SK-MEL-5 (cell line): ENCODE measurements around the gene IGFBP2. TPM values are rescaled to one million over a fixed set of nuclear protein-coding genes. Genes with fewer than 3 reads are reported as not detected.

Experiments used
- DNase-seq: peaks from one replicate; pipeline ENCODE4 v3.0.0-alpha.2; 2016; ENCODE audit warnings: low read depth, low spot score
- in situ Hi-C: cut with HindIII; loops from 2 replicates; pipeline ENCODE4 v1.10.0; 2016; ENCODE audit warnings: low sequenced_read_pairs, high pct_unique_total_duplicates, low pct_unique_long_range_greater_than_20kb
- total RNA-seq: library from RNA; depleted of rRNA; stranded (reverse); fragments of >200 nt; shearing (Covaris generic); gene quantifications from 2 replicates; pipeline ENCODE4 v1.2.3, GENCODE V29; 2014

IGFBP2 gene
- total RNA-seq, 1 experiment from 2014 or later: 479 TPM

- in situ Hi-C loops: no loop called here
- DNase-seq: peak; percentile 51
Measured at GRCh38 chr2:216687646-216688045, 54.4 kb downstream of the IGFBP2 start.

DNA sequence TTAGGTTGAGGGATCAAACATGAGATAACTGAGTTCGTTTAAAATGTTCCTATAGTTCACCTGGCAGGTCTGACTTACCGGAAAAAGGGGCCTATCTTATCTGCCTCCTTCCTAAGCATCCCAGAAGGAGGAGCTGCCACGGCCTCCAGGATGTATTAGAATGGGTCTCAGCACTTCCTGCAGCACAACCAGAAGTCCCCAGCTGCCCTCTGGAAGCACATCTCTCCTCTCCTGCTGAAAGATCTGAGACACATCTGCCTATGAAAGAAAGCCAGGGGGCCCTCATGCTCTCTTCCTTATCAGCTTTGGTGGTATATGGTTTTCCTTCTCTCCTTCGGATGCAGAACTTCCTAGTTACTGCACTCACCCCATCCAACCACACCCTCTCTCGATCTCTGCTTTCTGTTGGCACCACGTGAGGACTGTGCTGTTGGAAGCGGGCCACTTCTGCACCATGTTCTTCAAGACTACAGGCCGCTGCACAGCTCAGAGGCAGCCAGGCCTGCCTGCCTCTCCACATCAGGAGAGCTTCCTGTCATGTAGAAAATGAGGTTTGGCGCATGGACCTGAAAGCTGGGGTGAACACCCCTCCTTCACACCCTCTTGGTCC, 55.6 kb downstream of the IGFBP2 start:
- in situ Hi-C loops: no loop called here
- no peak for DNase-seq

DNA sequence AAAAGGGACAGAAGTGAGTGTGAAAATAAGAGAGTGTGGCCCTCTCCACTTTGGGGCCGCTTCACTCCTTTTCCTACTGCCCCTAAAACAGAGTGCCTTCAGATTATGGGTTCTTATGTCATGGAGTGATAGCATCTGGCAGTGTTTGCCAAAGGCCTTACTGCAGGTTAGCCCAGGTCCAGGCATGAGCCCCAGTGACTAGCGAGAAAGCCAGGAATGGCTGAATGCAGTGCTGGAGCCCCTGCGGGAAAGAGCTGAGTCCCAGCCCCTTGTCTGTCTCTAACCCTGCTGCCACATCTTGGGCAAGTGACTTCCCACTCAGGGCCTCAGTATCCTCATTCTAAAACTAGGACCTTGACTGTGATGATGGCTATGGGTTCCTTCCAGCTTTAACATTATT, 56.2 kb downstream of the IGFBP2 start:
- no peak for DNase-seq
- in situ Hi-C loops: no loop called here

DNA sequence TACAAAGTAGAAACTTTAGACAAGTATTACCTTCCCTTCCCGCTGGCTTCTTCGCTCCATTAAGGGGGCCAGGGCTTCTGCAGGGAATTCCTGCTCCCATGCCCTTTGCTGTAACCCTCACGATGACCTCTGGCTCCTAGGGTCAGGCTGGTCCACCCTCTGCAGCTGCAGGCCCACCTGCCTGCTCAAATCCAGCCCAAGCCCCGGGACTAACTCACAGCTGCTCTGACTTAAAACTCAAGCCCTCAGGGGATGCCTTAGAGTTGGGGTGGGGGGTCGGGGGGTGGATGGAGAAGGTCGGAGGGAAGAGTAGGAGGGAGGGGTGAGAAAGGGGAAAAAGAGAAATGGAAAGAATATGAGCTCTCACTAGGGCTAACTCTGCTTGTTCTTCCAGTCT, 57.2 kb downstream of the IGFBP2 start:
- DNase-seq: no peak
- in situ Hi-C loops: no loop called here

DNA sequence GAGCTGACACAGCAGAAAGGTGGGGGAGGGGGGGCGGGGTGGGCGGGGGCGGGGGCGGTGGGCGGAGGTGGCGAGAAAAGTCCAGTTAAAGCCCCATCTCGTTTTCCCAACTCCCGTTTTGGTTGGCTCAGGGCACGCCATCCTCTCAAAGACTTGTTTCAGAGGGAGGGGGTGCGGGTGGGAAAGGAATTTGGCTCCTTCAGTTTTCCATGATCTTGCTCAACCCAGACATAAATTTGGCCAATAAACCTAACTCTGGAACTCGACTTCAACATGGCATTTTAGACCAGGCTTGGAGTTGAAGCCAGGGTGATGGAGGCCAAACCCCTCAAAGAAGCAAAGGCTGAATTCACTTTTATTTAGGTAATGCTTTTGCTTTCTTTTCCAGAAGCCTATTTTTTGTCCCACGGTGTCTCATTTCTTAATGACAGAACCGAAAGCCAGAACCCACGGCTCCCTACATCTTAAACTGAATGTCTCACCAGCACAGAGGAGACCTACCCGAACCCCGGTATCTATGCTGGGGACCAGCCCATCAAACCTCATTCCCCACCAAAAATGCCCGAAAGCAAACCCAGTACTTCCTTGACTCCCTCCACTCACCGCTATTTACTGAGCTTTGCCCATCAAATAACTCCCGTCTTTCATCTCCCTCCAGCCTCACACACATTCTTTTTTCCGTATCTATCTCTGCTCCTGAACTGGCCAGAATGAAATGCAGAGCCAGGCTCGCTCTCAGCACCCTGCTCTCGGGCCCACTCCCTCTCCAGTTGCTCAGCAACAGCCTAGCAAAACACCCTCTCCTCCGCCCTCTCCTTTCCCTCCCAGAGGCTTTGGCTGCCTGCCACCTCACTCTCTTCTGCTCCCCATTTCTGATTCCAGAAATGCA, 57.9 kb downstream of the IGFBP2 start:
- no peak for DNase-seq
- in situ Hi-C loops: no loop called here

GRCh38 chr2:216692636-216693413, 59.6 kb downstream of the IGFBP2 start:
- in situ Hi-C loops: no loop called here
- DNase-seq: no peak

GRCh38 chr2:216693414-216694080, 60.3 kb downstream of the IGFBP2 start:
- in situ Hi-C loops: no loop called here
- no peak for DNase-seq

DNA sequence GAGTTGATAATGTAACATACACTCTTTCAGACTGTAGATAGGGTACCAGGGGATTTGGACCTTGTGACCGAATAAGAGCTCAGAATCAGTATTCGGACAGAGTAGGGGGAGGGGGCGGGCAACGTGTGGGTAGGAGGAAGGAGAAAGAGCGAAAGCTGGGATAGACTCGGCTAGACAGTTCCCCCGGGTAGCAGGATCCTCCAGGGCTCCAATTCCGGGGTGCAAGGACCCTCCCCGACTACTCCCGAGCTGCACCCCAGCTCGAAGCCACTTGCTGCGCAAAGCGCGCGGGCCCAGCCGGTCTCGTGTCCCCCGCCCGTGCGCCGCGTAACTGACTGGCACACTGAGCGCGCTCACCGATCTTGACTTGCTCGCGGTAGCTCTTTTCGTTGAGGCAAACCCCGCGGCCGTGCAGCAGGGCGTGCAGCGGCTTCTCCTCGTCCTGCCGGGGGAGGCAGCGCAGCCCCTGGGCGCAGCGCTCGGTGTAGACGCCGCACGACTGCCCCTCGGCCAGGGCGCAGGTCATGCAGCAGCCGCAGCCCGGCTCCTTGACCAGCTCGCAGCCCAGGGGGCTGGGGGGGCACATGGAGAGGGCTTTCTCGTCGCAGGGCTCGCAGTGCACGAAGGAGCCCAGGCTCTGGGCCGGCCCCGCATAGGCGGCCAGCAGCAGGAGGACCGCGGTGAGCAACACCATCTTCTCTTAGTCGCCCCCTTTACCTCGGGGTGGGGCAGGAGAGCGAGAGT, 61.0 kb downstream of the IGFBP2 start:
- in situ Hi-C loops: no loop called here
- DNase-seq: no peak

DNA sequence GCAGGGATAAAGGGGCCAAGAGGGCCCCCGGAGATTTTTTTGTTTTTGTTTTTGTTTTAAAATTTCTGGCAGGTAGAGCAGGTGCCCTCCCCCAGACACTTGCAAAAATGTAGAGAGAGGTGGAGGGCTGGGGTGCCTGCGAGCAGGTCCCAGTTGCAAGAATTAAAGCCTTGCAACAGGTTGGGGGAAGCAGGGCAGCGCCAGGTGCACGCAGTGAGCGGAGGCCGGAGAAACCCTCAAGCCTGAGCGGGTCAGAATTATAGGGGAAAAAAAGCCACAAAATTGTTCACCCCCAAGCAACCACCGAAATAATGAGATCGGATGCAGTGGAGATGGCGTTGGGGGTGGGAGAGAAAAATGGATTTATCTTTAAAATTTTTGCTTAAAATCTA, 61.6 kb downstream of the IGFBP2 start:
- no peak for DNase-seq
- in situ Hi-C loops: no loop called here

DNA sequence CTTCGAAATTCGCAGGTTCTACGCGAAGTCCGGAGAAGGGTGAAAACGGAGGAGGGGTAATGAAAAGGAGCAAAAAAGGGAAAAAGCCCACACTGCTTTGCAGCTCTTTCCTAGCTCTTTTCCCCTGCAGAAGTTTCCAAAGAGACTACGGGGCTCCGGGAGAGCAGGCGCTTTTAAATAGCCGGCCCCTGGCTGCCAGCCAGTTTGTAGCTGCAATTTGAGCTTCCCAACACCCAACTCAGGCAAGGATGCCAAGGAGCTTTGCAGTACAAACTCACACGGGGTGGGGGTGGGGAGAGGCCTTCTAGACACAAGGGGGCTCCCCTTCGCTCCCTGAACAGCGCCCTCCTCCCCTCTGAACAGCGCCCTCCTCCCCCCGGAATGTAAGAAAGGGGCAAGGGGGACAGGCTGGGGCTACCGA, 62.2 kb downstream of the IGFBP2 start, which contains the start of gene IGFBP5:
Gene IGFBP5 (minus strand): TSS at position 149 of the 421 bp plus-strand sequence. CDS start 774 bp downstream, outside the sequence.
- DNase-seq: peak; percentile 17
- in situ Hi-C loops: no loop called here

GRCh38 chr2:216696321-216696720, 63.1 kb downstream of the IGFBP2 start:
- no peak for DNase-seq
- in situ Hi-C loops: no loop called here

- in situ Hi-C loops: no loop called here
- peak; percentile 61 for DNase-seq
Measured at GRCh38 chr2:216696751-216697560, 63.7 kb downstream of the IGFBP2 start.

DNA sequence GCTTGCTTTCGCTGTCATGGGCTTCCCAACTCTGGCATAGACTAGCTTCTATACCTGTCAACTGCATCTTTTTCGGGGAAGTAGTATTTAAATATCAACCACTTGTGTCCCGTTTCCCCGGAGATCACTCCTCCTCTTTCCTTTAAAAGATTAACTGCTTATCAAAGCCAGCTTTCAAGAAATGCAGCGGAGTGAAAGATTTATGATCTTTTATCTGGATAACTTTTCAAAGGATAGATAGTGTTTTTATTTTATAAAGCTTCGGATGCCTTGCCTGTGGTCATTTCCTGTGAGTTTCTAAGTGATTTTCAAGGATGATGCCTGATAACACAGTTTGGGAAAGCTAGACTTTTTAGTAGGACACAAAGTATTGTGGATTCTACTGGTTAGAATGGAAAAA, 65.1 kb downstream of the IGFBP2 start:
- in situ Hi-C loops: no loop called here
- no peak for DNase-seq

DNA sequence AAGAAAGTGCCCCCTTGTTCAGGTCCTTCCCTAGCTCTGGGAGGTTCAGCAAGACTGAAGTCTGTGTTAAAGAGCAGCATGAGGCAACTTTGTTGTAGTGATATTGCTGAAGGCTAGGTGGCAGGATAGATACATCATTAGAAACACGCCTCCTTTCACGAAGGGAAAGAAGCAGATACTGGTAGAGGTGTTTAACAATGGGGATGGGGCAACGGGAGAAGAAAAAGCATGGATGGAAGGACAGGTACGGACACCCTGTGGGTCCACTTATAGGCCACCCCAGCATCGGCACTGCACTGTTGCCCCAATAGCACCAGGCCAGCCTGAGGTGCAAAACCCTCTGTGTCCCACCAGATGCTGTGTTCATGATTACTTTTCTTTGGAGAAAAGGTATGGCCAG, 65.7 kb downstream of the IGFBP2 start:
- in situ Hi-C loops: no loop called here
- peak; percentile 78 for DNase-seq

DNA sequence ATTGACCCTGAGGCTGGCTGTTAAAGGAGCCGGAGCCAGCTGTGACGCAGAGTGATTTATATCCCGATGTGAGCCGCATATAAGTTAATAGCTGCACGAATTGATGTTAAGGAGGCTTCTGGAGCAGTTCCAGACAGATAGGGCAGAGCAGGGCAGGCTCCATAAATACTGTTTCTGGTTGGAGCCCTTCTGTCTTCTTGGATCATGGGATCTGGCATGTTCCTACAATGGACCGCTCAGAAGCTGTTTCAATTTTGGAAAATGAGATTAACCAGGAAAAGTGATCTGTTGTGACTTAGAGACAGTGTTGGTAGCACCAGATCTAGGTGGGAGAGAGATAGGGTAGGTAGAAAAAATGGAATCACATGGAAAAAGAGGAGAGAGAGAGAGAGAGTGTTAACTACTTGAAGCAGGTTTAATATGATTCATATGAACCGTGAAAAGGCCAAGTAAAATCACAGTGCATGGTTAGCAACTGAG, 66.9 kb downstream of the IGFBP2 start:
- in situ Hi-C loops: no loop called here
- DNase-seq: no peak

- in situ Hi-C loops: no loop called here
Measured at GRCh38 chr2:216700781-216701180, 67.6 kb downstream of the IGFBP2 start.

More at GRCh38 chr2:216700781-216701180, 67.6 kb downstream of the IGFBP2 start:
- no peak for DNase-seq
